Panc1 (cell line): ENCODE results near the gene SLFN11. TPM values are rescaled to one million over a fixed set of nuclear protein-coding genes. Genes with fewer than 3 reads are reported as not detected.
"Not testable (repeated sequence)": the region's sequence is repeated elsewhere in the genome, so short reads cannot be mapped to it uniquely, and the experiment has no call there.

Source experiments
- ATAC-seq: fragments of 200-7000 bp; cut with Tn5 transposase; 2 replicates; pipeline ENCODE4 v1.9.1; 2020; ENCODE audit warnings: mild to moderate bottlenecking, moderate library complexity
- BruUV-seq: library from RNA; stranded (reverse); fragments of 400-500 nt; replicated peaks from 2 replicates; lab custom pipeline; 2021; lab: Mats Ljungman, UMichigan
- CTCF ChIA-PET: fragments of 300-600 bp; sonication (Branson Sonifier 250); formaldehyde crosslinking; loops from one replicate; lab custom pipeline; 2022; ENCODE audit warnings: antibody characterized with exemption; lab: Charles Lee
- POLR2A ChIA-PET: fragments of 300-600 bp; sonication (Branson Sonifier 250); formaldehyde crosslinking; loops from one replicate; lab custom pipeline; 2022; ENCODE audit warnings: antibody characterized with exemption; lab: Charles Lee
- DNase-seq: peaks from one replicate; pipeline ENCODE4 v3.0.0-alpha.2; 2010; ENCODE audit warnings: low read depth, low spot score
- H3K27ac ChIP-seq: 2 replicates; pipeline ENCODE4 v1.5.1; 2011; ENCODE audit warnings: mild to moderate bottlenecking, low read length, inconsistent platforms
- H3K27me3 ChIP-seq: fragments of 200-500 bp; sonication (Bioruptor generic); 2 replicates; pipeline ENCODE4 v1.6.0; 2014; ENCODE audit warnings: low read length, inconsistent platforms; ENCODE audit not compliant: control insufficient read depth, insufficient read depth
- H3K36me3 ChIP-seq: fragments of 200-500 bp; sonication (Bioruptor generic); 2 replicates; pipeline ENCODE4 v1.5.1; 2014; ENCODE audit warnings: inconsistent platforms, mild to moderate bottlenecking, low read length, moderate library complexity; ENCODE audit not compliant: control insufficient read depth, insufficient read depth
- H3K4me1 ChIP-seq: 2 replicates; pipeline ENCODE4 v1.5.1; 2011; ENCODE audit warnings: inconsistent platforms, mild to moderate bottlenecking, low read length, moderate library complexity; ENCODE audit not compliant: control insufficient read depth, insufficient read depth
- H3K4me3 ChIP-seq, 2 experiments: 2 replicates each; pipeline ENCODE4 v1.5.1; 2011 to 2012; ENCODE audit warnings: low read depth in 2 of 2, low read length in 2 of 2, mild to moderate bottlenecking in 2 of 2, inconsistent platforms in 1 of 2, moderate library complexity in 1 of 2
- H3K9me3 ChIP-seq: fragments of 200-500 bp; sonication (Bioruptor generic); 2 replicates; pipeline ENCODE4 v1.5.1; 2014; ENCODE audit warnings: low read depth, mild to moderate bottlenecking, inconsistent platforms, low read length, moderate library complexity; ENCODE audit not compliant: control insufficient read depth, insufficient read depth
- POLR2AphosphoS5 ChIP-seq: IDR thresholded peaks from 2 replicates; pipeline ENCODE4 v1.6.1; 2012; ENCODE audit warnings: mild to moderate bottlenecking, low read depth, low read length, moderate library complexity
- SIN3A ChIP-seq: IDR thresholded peaks from 2 replicates; pipeline ENCODE4 v1.6.1; 2012; ENCODE audit warnings: low read depth, mild to moderate bottlenecking, low read length, moderate library complexity, borderline replicate concordance; ENCODE audit not compliant: insufficient read depth
- TCF7L2 ChIP-seq: IDR thresholded peaks from 2 replicates; pipeline ENCODE4 v1.6.1; 2011; ENCODE audit warnings: mild to moderate bottlenecking, low read depth, low read length, inconsistent platforms
- in situ Hi-C: cut with HindIII; loops from 2 replicates; pipeline ENCODE4 v1.10.0; 2016; ENCODE audit warnings: low sequenced_read_pairs, low pct_unique_long_range_greater_than_20kb
- intact Hi-C: fragments of 100-400 bp; cut with micrococcal nuclease; formaldehyde crosslinking; loops from one replicate; pipeline ENCODE4 v1.10.0; 2022; ENCODE audit not compliant: unreplicated experiment
- total RNA-seq: library from RNA; stranded (reverse); gene quantifications from one replicate; pipeline ENCODE4 v1.2.1, GENCODE V29; 2021; ENCODE audit not compliant: unreplicated experiment
- TF ChIP-seq, protein P1 (sequence below): fragments of 450-650 bp; IDR thresholded peaks from 2 replicates; pipeline ENCODE4 v1.5.1; 2017; ENCODE audit warnings: mild to moderate bottlenecking
- TF ChIP-seq, protein P2 (sequence below), 2 experiments: IDR thresholded peaks; 2 replicates each; pipeline ENCODE4 v1.6.1; 2011 to 2012; ENCODE audit warnings: low read depth in 2 of 2, control low read depth in 1 of 2, low read length in 1 of 2, mild to moderate bottlenecking in 1 of 2, moderate library complexity in 1 of 2; ENCODE audit not compliant: insufficient read depth in 1 of 2

Gene SLFN11
- total RNA-seq, 1 experiment from 2014 or later, result 45.0 TPM

DNA sequence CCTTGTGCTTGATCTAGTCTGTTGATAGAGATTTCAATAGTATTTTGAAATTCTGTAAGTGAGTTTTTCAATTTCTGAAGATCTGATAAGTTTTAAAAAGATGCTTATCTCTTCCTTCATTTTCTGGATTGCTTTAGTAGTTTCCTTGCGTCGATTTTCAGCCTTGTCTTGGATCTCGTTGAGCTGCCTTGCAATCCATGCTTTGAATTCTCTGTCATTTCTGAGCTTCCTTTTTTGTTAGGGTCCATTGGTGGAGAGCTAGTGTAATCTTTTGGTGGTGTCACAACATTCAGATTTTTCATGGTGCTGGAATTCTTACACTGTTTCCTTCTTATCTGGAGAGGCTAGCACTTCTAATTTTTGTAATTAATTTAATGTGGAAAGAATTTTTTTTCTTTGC is 61.1 kb downstream of the SLFN11 start:
- POLR2A ChIA-PET, result no interaction called here
- H3K9me3 ChIP-seq, result no peaks in the 10 kb centered on the region
- H3K27ac ChIP-seq, result no peak overlapping the region
- DNase-seq (no peak), ATAC-seq (no peak)
- CTCF ChIA-PET, result interaction anchor here (0.7 to 2.4 kb wide), 4 partner anchors 13 to 506 kb away, joined by 3 to 12 read pairs (median 7); no protein-coding TSS in a partner anchor
- no peaks in the 10 kb centered on the region for H3K36me3 ChIP-seq
- in situ Hi-C loops (loop anchor here (25.0 kb wide), 1 partner anchor 225 kb away; the partner anchor contains the start of gene SLFN12L), intact Hi-C loops (loop anchor here (1.0 kb wide), 1 partner anchor 221 kb away; no protein-coding TSS in a partner anchor)
- no TSS peak for BruUV-seq
- H3K27me3 ChIP-seq, result no peaks in the 10 kb centered on the region; the same call in 1 of the 2 replicates
- no peak overlapping the region for H3K4me3 ChIP-seq
- no peaks in the 10 kb centered on the region for H3K4me1 ChIP-seq
- TF ChIP-seq POLR2AphosphoS5 (no peak), TCF7L2 (no peak), SIN3A (no peak)
- TF ChIP-seq, protein P1, sequence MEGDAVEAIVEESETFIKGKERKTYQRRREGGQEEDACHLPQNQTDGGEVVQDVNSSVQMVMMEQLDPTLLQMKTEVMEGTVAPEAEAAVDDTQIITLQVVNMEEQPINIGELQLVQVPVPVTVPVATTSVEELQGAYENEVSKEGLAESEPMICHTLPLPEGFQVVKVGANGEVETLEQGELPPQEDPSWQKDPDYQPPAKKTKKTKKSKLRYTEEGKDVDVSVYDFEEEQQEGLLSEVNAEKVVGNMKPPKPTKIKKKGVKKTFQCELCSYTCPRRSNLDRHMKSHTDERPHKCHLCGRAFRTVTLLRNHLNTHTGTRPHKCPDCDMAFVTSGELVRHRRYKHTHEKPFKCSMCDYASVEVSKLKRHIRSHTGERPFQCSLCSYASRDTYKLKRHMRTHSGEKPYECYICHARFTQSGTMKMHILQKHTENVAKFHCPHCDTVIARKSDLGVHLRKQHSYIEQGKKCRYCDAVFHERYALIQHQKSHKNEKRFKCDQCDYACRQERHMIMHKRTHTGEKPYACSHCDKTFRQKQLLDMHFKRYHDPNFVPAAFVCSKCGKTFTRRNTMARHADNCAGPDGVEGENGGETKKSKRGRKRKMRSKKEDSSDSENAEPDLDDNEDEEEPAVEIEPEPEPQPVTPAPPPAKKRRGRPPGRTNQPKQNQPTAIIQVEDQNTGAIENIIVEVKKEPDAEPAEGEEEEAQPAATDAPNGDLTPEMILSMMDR, result no peak
- TF ChIP-seq, protein P2, sequence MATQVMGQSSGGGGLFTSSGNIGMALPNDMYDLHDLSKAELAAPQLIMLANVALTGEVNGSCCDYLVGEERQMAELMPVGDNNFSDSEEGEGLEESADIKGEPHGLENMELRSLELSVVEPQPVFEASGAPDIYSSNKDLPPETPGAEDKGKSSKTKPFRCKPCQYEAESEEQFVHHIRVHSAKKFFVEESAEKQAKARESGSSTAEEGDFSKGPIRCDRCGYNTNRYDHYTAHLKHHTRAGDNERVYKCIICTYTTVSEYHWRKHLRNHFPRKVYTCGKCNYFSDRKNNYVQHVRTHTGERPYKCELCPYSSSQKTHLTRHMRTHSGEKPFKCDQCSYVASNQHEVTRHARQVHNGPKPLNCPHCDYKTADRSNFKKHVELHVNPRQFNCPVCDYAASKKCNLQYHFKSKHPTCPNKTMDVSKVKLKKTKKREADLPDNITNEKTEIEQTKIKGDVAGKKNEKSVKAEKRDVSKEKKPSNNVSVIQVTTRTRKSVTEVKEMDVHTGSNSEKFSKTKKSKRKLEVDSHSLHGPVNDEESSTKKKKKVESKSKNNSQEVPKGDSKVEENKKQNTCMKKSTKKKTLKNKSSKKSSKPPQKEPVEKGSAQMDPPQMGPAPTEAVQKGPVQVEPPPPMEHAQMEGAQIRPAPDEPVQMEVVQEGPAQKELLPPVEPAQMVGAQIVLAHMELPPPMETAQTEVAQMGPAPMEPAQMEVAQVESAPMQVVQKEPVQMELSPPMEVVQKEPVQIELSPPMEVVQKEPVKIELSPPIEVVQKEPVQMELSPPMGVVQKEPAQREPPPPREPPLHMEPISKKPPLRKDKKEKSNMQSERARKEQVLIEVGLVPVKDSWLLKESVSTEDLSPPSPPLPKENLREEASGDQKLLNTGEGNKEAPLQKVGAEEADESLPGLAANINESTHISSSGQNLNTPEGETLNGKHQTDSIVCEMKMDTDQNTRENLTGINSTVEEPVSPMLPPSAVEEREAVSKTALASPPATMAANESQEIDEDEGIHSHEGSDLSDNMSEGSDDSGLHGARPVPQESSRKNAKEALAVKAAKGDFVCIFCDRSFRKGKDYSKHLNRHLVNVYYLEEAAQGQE (IDR thresholded peaks at IDR 0.05; ENCODE audit: insufficient read depth in 1 of 2, low read depth in 2 of 2, low read length in 1 of 2), result no peak

DNA sequence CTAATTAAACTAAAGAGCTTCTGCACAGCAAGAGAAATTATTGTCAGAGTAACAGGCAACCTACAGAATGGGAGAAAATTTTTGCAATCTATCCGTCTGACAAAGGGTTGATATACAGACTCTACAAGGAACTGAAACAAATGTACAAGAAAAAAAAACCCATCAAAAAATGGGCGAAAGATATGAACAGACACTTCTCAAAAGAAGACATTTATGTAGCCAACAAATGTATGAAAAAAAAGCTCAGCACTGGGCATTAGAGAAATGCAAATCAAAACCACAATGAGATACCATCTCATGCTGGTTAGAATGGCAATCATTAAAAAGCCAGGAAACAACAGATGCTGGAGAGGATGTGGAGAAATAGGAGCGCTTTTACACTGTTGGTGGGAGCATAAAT is 64.1 kb downstream of the SLFN11 start:
- POLR2A ChIA-PET, ATAC-seq, H3K4me3 ChIP-seq, DNase-seq, intact Hi-C loops, H3K4me1 ChIP-seq, H3K9me3 ChIP-seq, H3K27me3 ChIP-seq, H3K36me3 ChIP-seq, CTCF ChIA-PET, BruUV-seq, H3K27ac ChIP-seq: not testable (repeated sequence)
- in situ Hi-C loops, result loop anchor here (25.0 kb wide), 1 partner anchor 228 kb away; the partner anchor contains the start of gene SLFN12L

Other genes starting within 250 kb of the SLFN11 start
- 35.5 TPM for gene NLE1, start 231.3 kb downstream of the SLFN11 start, total RNA-seq
- gene UNC45B, start 225.8 kb downstream of the SLFN11 start, total RNA-seq, result not detected
- gene SLC35G3, start 179.2 kb downstream of the SLFN11 start, total RNA-seq, result not detected
- 5.4 TPM for gene SLFN5, start 130.5 kb downstream of the SLFN11 start, total RNA-seq
- gene SLFN12, start 58.9 kb upstream of the SLFN11 start, total RNA-seq, result 35.2 TPM
- gene SLFN13, start 75.1 kb upstream of the SLFN11 start, total RNA-seq, result 56.5 TPM
- gene SLFN12L, start 164.1 kb upstream of the SLFN11 start, total RNA-seq, result 0.33 TPM
- gene SLFN14, start 187.2 kb upstream of the SLFN11 start, total RNA-seq, result not detected
- 6.6 TPM for gene PEX12, start 204.9 kb upstream of the SLFN11 start, total RNA-seq
- gene AP2B1, start 213.7 kb upstream of the SLFN11 start, total RNA-seq, result 446 TPM